RWPE2 (cell line): ENCODE results near the gene MRPS2.

Experiments
- ATAC-seq: fragments of 200-7000 bp; cut with Tn5 transposase; 3 replicates; pipeline ENCODE4 v1.9.1; 2021; ENCODE audit warnings: low read depth
- DNase-seq: peaks from one replicate; pipeline ENCODE4 v3.0.0-alpha.2; 2020; ENCODE audit warnings: low spot score
- H3K27ac ChIP-seq: fragments of 450-650 bp; 2 replicates; pipeline ENCODE4 v1.5.1; 2017; ENCODE audit warnings: mild to moderate bottlenecking; ENCODE audit not compliant: poor library complexity, severe bottlenecking
- H3K27me3 ChIP-seq: fragments of 250-450 bp; sonication (Bioruptor Pico); 2 replicates; pipeline ENCODE4 v1.5.1; 2021; ENCODE audit warnings: mild to moderate bottlenecking, moderate library complexity; ENCODE audit not compliant: insufficient read depth, poor library complexity, severe bottlenecking
- H3K36me3 ChIP-seq: fragments of 250-450 bp; sonication (Bioruptor Pico); 2 replicates; pipeline ENCODE4 v1.5.1; 2020; ENCODE audit warnings: low read depth, mild to moderate bottlenecking, moderate library complexity
- H3K4me1 ChIP-seq: fragments of 250-450 bp; sonication (Bioruptor Pico); 2 replicates; pipeline ENCODE4 v1.5.1; 2021; ENCODE audit warnings: mild to moderate bottlenecking, moderate library complexity; ENCODE audit not compliant: insufficient read depth, poor library complexity, severe bottlenecking
- H3K4me3 ChIP-seq: fragments of 250-450 bp; sonication (Bioruptor Pico); 2 replicates; pipeline ENCODE4 v1.5.1; 2021; ENCODE audit warnings: mild to moderate bottlenecking, moderate library complexity; ENCODE audit not compliant: severe bottlenecking
- H3K9me3 ChIP-seq: fragments of 250-450 bp; sonication (Bioruptor Pico); 2 replicates; pipeline ENCODE4 v1.5.1; 2021; ENCODE audit warnings: mild to moderate bottlenecking, moderate library complexity; ENCODE audit not compliant: severe bottlenecking
- TF ChIP-seq, protein P1 (sequence below): fragments of 450-650 bp; IDR thresholded peaks from one replicate; pipeline ENCODE4 v1.5.1; 2017; ENCODE audit warnings: mild to moderate bottlenecking, moderate library complexity; ENCODE audit not compliant: poor library complexity, severe bottlenecking

Gene MRPS2

DNA sequence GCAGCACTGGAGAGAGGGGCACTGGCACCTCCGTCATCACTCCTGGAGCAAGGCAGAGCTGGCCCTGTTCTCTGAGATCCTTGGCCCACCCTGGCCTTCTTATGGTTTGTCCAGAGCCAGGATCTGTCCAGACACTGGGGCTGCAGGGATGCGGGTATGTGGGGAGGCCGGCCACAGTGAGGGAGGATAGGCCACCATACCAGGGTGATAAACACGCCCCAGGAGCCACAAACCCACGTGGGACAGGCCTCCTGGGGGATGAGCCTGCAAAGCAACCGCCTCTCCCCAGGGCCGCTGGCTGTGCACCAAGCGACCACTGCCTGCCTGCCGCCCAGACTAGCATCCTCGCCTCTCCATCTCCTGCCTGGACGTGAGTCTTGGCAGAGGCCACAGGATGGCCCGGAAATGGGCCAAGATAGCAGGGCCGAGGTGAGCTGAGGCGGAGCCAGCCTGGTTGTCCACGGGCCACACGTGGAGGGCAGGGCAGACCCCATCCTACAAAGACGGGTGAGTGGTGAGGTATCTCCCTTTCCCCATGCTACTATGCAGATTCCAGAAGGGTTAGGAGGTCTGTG is 49.9 kb downstream of the MRPS2 start:
- Histone ChIP-seq H3K9me3 (no peaks in the 10 kb centered on the region), H3K4me1 (no peaks in the 10 kb centered on the region), H3K27me3 (no peaks in the 10 kb centered on the region)

DNA sequence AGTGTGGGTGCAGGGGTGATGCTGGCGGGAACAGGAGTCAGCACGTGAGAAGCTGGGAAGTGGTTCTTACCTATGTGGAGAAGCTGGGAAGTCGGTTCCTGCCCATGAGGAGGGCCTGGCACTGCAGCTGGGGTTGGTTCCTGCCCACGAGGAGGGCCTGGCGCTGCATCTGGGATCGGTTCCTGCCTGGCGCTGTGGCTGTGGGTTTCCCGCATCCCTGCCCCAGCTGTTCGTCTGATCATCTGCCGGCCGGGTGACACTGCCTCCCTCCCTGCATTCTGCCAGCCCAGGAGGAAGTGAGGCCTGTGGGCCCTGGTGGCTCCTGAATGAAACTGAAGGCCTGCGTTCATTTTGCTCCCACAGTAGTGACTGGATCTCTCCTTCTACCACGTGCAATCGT is 50.5 kb downstream of the MRPS2 start:
- H3K36me3 ChIP-seq, result no peaks in the 10 kb centered on the region
- H3K27me3 ChIP-seq, result no peaks in the 10 kb centered on the region
- TF ChIP-seq, protein P1, sequence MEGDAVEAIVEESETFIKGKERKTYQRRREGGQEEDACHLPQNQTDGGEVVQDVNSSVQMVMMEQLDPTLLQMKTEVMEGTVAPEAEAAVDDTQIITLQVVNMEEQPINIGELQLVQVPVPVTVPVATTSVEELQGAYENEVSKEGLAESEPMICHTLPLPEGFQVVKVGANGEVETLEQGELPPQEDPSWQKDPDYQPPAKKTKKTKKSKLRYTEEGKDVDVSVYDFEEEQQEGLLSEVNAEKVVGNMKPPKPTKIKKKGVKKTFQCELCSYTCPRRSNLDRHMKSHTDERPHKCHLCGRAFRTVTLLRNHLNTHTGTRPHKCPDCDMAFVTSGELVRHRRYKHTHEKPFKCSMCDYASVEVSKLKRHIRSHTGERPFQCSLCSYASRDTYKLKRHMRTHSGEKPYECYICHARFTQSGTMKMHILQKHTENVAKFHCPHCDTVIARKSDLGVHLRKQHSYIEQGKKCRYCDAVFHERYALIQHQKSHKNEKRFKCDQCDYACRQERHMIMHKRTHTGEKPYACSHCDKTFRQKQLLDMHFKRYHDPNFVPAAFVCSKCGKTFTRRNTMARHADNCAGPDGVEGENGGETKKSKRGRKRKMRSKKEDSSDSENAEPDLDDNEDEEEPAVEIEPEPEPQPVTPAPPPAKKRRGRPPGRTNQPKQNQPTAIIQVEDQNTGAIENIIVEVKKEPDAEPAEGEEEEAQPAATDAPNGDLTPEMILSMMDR, result no peak
- DNase-seq, result no peak
- no peaks in the 10 kb centered on the region for H3K4me1 ChIP-seq
- H3K9me3 ChIP-seq, result no peaks in the 10 kb centered on the region
- no peak overlapping the region for H3K27ac ChIP-seq
- no peak overlapping the region for H3K4me3 ChIP-seq
- ATAC-seq, result no peak

More for the DNA sequence above, 49.9 kb downstream of the MRPS2 start:
- TF ChIP-seq, protein P1, result no peak
- H3K27ac ChIP-seq, result no peak overlapping the region
- ATAC-seq (no peak), DNase-seq (no peak)
- no peak overlapping the region for H3K4me3 ChIP-seq
- H3K36me3 ChIP-seq, result no peaks in the 10 kb centered on the region

DNA sequence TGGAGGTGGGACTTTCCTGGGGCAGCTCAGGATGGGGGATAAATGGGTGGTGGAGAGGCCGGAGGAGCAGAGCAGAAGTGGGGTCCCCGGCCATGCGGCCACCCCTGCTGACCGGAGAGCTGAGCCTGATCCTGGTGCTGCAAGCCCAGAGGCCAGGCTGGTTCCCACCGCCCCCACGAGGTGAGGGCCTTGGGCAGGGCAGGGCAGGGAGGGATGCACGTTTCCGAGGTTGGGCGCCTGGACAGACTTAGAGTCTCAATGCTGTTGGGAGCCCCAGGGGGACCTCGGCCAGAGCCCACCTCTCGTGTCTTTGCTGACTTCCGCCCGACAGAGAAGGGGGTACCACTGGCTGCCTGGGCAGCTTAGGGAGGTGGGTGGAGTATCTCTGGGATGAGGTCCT is 51.0 kb downstream of the MRPS2 start:
- Histone ChIP-seq H3K4me3 (no peak overlapping the region), H3K4me1 (no peaks in the 10 kb centered on the region), H3K9me3 (no peaks in the 10 kb centered on the region), H3K36me3 (no peaks in the 10 kb centered on the region), H3K27me3 (no peaks in the 10 kb centered on the region), H3K27ac (no peak overlapping the region)
- TF ChIP-seq, protein P1, result no peak
- DNase-seq, result no peak
- ATAC-seq, result no peak

DNA sequence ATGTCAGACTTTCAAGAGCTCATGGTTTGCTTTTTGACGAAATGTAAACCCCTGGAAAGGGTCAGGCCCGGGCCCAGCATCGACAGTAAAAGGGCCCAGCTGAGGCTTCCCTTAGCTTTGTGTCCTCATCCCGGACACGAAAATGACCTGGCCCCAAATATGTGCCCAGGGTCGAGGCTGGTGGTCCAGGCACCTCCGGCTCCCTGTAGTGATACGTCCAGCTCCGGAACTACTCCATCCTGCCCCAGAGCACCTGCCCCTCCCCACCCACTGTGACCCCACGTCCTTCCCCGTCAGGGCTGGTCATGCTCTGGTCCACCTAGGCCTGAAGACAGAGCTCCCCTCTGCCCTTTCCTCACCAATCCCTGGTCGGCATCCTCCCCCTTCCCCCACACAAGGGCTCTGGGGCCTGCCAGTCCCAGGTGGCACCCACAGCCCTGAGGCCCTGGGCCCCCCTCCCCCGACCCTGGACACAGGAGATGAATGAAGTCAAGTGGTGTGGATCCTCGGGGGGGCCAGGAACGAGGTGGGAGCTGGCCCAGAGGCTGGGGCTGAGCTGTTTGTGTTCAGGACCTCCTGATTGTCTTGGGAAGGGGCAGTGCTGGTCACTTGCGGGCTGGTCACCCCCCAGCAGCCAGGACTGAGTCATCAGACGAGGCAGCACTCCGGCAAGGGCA is 51.7 kb downstream of the MRPS2 start:
- H3K27me3 ChIP-seq, result no peaks in the 10 kb centered on the region
- TF ChIP-seq, protein P1, result no peak
- H3K36me3 ChIP-seq, result no peaks in the 10 kb centered on the region
- no peak overlapping the region for H3K4me3 ChIP-seq
- H3K9me3 ChIP-seq, result no peaks in the 10 kb centered on the region
- ATAC-seq (no peak), DNase-seq (no peak)
- H3K4me1 ChIP-seq, result no peaks in the 10 kb centered on the region
- no peak overlapping the region for H3K27ac ChIP-seq

DNA sequence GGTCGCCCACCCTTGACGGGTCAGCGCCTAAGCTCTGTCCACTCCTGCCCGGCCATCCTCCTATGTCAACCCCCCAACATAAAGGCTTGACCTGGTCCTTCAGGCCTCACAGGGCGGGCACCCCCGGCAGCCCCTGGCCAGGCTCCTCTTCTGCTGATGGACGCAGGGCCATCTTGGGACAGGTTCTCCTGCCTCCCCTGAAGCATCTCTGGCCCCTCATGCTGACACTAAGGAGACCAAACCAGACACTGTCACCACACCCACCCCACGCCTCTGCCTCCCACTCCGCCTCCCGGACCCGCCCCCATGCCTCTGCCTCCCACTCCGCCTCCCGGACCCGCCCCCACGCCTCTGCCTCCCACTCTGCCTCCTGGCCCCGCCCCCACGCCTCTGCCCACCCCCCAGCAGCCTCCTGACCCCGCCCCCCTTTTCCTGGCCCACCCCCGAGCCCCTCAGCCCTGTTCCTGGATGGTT is 52.3 kb downstream of the MRPS2 start:
- no peak for ATAC-seq

More for the DNA sequence above, 52.3 kb downstream of the MRPS2 start:
- H3K27ac ChIP-seq, result no peak overlapping the region
- H3K36me3 ChIP-seq, result no peaks in the 10 kb centered on the region
- no peaks in the 10 kb centered on the region for H3K27me3 ChIP-seq
- TF ChIP-seq, protein P1, result no peak
- DNase-seq, result no peak
- H3K4me3 ChIP-seq, result no peak overlapping the region
- H3K4me1 ChIP-seq, result no peaks in the 10 kb centered on the region
- H3K9me3 ChIP-seq, result no peaks in the 10 kb centered on the region
